NCI-H226 (cell line): ENCODE data around the gene LRRC73.
"Not testable (repeated sequence)": the region's sequence is repeated elsewhere in the genome, so short reads cannot be mapped to it uniquely, and the experiment has no call there.

Source experiments
- DNase-seq: peaks from one replicate; pipeline ENCODE4 v3.0.0-alpha.2; 2015

Gene LRRC73

DNA sequence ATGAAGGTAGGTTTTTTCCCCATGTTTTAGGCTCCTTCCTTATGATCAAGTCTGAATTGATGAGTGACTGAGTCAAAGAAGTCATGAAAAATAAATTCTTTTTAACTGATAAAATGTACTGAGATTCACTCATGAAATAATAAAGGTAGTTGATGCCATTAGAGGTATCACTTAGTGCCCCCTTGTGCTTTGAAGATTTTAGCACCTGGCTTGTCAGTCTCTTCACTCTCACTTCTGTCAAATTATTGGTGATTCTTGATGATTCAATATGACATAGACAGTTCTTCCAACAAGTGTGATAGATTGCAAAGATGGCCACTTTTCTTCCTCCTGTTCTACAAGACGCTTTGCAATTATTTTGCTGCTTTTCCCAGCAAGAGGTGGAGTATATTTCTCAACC is 50.6 kb downstream of the LRRC73 start:
- no peak for DNase-seq

DNA sequence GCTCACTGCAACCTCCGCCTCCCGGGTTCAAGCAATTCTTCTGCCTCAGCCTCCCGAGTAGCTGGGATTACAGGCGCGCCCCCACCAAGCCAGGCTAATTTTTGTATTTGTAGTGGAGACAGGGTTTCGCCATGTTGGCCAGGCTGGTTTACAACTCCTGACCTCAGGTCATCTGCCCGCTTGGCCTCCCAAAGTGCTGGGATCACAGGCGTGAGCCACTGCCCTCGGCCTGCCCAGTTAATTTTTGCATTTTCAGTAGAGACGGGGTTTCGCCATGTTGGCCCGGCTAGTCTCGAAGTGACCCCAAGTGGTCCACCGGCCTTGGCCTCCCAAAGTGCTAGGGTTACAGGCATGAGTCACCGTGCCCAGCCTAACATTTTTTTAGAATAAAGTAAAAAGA is 52.0 kb downstream of the LRRC73 start:
- not testable (repeated sequence) for DNase-seq

DNA sequence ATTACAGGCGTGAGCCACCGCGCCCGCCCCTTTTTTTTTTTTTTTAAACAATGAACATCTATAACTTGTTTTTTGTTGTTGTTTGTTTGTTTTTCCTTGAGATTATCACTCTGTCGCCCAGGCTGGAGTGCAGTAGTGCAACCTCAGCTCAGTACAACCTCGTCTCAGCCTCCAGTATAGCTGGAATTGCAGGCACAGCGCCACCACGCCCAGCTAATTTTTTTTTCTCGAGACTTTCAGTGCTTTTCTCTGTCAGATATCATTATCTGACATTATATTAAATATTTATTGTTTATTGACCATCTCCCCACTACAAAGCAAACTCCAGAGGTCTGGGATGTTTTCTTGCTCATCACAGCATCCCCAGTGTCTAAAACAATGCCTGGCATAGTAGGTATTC is 52.5 kb downstream of the LRRC73 start:
- no peak for DNase-seq
